Measurements from ENCODE around the gene ATXN2L.
"Not testable (repeated sequence)": the region's sequence is repeated elsewhere in the genome, so short reads cannot be mapped to it uniquely, and the experiment has no call there.

Gene ATXN2L

GRCh38 chr16:28836761-28837064 lies 13.9 kb downstream of the ATXN2L start:
- no peak for DNase-seq (ENCODE audit: low read depth)

GRCh38 chr16:28837672-28838557 lies 15.1 kb downstream of the ATXN2L start:
- no peak for DNase-seq (ENCODE audit: low read depth)

DNA sequence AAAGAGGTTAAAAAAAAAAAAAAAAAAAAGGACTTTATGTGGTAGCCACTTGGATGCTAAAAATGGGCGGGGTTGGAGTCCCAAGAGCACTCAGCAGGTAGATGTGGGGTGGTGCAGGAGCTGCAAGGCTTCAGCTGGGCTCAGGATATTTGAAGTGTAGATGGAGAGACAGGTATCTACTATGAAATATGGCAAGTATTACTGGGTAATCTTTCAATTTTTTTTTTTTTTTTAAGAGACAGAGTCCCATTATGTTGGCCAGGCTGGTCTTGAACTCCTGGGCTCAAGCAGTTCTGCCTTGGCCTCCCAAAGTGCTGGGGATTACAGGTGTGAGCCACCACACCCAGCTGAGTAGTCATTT lies 15.7 kb downstream of the ATXN2L start:
- no peak for DNase-seq (ENCODE audit: low read depth)

GRCh38 chr16:28839004-28839639 lies 16.3 kb downstream of the ATXN2L start:
- DNase-seq (ENCODE audit: low read depth), result no peak

GRCh38 chr16:28839899-28840298 lies 17.1 kb downstream of the ATXN2L start:
- DNase-seq (ENCODE audit: low read depth), result no peak

DNA sequence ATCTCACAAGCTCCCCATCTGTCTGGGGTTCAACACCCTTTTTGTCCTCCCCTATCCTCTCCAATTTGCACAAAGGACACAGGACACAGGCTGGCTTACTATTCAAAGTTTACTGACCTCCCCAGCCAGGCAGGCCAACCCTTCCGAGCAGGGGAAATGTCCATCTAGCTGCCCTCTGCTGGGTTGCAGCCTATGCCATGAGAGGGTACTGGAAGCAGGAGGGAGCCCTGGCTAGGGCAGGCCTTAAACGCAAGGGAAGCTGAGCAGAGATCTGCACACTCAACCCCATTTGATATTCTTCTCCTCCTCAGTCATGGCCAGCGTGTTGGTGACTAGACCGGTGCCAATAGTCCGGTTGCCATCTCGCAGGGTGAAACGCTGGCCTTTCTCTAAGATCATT lies 19.9 kb downstream of the ATXN2L start:
- DNase-seq (ENCODE audit: low read depth), result no peak

- DNase-seq (ENCODE audit: low read depth), result no peak
Measured at GRCh38 chr16:28843766-28844165, 21.0 kb downstream of the ATXN2L start.

GRCh38 chr16:28844226-28844885 lies 21.6 kb downstream of the ATXN2L start:
- DNase-seq (ENCODE audit: low read depth), result no peak

DNA sequence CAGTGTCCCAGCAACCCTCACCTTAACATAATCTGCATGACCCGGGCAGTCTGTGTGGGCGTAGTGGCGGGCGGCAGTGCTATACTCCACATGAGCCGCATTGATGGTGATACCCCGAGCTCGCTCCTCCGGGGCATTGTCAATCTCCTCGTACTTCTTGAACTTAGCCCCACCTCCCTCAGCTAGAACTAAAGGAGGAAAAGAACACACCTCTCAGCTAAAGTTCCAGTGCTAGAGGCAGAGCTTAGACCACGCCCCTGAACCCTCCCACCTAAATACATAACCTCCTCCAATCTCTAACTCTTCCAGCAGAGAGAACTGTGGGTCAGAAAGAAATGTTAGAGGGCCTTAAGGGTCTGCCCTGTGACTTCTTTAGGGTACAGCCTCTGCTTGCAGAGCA lies 22.5 kb downstream of the ATXN2L start:
- DNase-seq (ENCODE audit: low read depth), result no peak

DNA sequence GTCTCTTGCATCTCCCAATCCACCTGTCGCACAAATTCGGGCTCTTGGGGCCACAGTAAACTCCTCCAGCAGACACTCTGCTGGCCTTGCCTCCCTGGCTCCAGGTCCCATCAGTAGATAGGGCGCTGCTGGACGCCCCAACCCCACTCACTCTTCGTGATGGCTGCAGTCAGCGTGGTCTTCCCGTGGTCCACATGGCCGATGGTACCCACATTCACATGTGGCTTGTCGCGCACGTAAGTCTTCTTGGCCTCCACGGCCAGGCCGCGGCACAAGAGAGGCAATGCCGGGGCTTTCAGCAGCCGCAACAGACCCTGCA lies 22.9 kb downstream of the ATXN2L start:
- no peak for DNase-seq (ENCODE audit: low read depth)

- DNase-seq (ENCODE audit: low read depth), result peak; percentile 97
Measured at GRCh38 chr16:28846080-28846932, 23.5 kb downstream of the ATXN2L start, which contains the start of gene TUFM. TUFM (minus strand) TSS chr16:28846348; CDS start chr16:28846269, 79 bp downstream.

DNA sequence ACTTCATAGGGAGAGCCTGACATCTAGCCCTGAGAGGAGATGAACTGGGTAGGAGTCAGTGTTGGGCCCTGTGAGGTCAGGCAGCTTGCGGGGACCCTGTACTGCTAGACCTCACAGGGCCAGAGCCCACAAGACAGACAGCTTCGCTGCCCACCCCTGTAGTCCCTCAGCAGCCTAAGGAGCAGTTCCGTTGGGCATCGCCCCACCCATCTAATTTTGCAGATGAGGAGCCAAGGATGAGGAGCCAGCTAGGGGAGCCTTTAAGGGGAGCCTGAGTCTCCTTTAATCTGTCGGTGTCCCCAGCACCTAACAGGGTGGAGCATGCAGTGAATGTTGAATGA lies 24.1 kb downstream of the ATXN2L start:
- DNase-seq (ENCODE audit: low read depth), result no peak

GRCh38 chr16:28858421-28858820 lies 35.6 kb downstream of the ATXN2L start:
- DNase-seq (ENCODE audit: low read depth), result no peak

- no peak for DNase-seq (ENCODE audit: low read depth)
Measured at GRCh38 chr16:28859326-28859725, 36.5 kb downstream of the ATXN2L start.

GRCh38 chr16:28863929-28864793 lies 41.4 kb downstream of the ATXN2L start:
- peak; percentile 38 for DNase-seq (ENCODE audit: low read depth)

- no peak for DNase-seq (ENCODE audit: low read depth)
Measured at GRCh38 chr16:28865001-28865688, 42.3 kb downstream of the ATXN2L start.

GRCh38 chr16:28865722-28866453 lies 43.1 kb downstream of the ATXN2L start:
- no peak for DNase-seq (ENCODE audit: low read depth)

DNA sequence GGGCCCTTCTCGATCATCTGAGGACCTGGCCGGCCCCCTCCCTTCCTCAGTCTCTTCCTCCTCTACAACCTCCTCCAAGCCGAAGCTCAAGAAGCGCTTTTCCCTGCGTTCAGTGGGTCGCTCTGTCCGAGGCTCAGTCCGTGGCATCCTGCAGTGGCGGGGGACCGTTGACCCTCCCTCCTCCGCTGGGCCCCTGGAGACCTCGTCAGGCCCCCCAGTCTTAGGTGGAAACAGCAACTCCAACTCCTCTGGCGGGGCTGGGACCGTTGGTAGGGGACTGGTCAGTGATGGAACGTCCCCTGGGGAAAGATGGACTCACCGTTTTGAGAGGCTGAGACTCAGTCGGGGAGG lies 43.6 kb downstream of the ATXN2L start:
- no peak for DNase-seq (ENCODE audit: low read depth)

- no peak for DNase-seq (ENCODE audit: low read depth)
Measured at GRCh38 chr16:28867241-28867640, 44.4 kb downstream of the ATXN2L start.

DNA sequence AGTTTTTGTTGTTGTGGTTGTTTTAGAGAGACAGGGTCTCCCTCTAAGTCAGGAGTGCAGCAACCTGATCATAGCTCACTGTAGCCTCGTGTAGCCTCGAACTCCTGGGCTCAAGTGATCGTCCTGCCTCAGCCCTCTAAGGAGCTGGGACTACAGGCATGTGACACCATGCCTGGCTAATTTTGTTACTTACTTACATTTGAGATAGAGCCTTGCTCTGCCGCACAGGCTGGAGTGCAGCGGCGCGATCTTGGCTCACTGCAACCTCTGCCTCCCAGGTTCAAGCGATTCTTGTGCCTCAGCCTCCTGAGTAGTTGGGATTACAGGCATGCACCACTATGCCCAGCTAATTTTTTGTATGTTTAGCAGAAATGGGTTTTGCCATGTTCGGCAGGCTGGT lies 44.8 kb downstream of the ATXN2L start:
- not testable (repeated sequence) for DNase-seq (ENCODE audit: low read depth)

Data from stromal cell of bone marrow (primary cell).